Coronary artery (tissue), 2 donors: Measurements from ENCODE around the gene SH2B3.

Experiments used
- DNase-seq: peaks from one replicate; pipeline ENCODE4 v3.0.0-alpha.2; 2017; ENCODE audit warnings: low spot score
- H3K27ac ChIP-seq, 2 donors: fragments of 200-600 bp; sonication (generic); one replicate each; pipeline ENCODE4 v1.5.1; 2016 to 2019
- H3K4me3 ChIP-seq: fragments of 200-600 bp; sonication (generic); 2 replicates; pipeline ENCODE4 v1.5.1; 2016; ENCODE audit warnings: mild to moderate bottlenecking, moderate library complexity
- CTCF ChIP-seq: fragments of 200-600 bp; sonication (generic); IDR thresholded peaks from one replicate; pipeline ENCODE4 v1.5.1; 2019; ENCODE audit warnings: antibody characterized with exemption

SH2B3 gene

GRCh38 chr12:111362687-111363475, 42.8 kb upstream of the SH2B3 start:
- no peak for DNase-seq

GRCh38 chr12:111363578-111363977, 42.1 kb upstream of the SH2B3 start:
- DNase-seq = no peak
- Histone ChIP-seq H3K4me3 (no peak overlapping the region), H3K27ac (no peak overlapping the region)
- no peak for TF ChIP-seq CTCF

More at GRCh38 chr12:111362687-111363475, 42.8 kb upstream of the SH2B3 start:
- Histone ChIP-seq H3K27ac (no peak overlapping the region), H3K4me3 (no peak overlapping the region)
- TF ChIP-seq CTCF = no peak

- Histone ChIP-seq H3K27ac (no peak overlapping the region), H3K4me3 (no peak overlapping the region)
- no peak for DNase-seq
- no peak for TF ChIP-seq CTCF
Observed at GRCh38 chr12:111366075-111366474, 39.6 kb upstream of the SH2B3 start.

DNA sequence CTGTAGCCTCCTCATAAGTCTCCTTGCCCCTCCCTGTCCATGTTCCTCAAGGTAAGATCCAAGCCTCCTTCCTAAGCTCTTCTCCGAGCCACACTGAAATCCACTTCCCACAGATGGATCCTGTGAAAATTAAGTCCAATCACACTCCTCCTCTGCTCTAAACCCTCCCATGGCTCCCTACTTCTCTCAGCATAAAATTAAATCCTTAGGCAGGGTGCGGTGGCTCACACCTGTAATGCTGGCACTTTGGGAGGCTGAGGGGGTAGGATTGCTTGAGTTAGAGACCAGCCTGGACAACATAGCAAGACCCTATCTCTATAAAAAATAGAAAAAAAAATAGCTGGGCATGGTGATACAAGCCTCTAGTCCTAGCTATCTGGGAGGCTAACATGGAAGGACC, 39.1 kb upstream of the SH2B3 start:
- no peak overlapping the region for H3K27ac ChIP-seq
- H3K4me3 ChIP-seq = no peak overlapping the region
- no peak for DNase-seq
- no peak for TF ChIP-seq CTCF

DNA sequence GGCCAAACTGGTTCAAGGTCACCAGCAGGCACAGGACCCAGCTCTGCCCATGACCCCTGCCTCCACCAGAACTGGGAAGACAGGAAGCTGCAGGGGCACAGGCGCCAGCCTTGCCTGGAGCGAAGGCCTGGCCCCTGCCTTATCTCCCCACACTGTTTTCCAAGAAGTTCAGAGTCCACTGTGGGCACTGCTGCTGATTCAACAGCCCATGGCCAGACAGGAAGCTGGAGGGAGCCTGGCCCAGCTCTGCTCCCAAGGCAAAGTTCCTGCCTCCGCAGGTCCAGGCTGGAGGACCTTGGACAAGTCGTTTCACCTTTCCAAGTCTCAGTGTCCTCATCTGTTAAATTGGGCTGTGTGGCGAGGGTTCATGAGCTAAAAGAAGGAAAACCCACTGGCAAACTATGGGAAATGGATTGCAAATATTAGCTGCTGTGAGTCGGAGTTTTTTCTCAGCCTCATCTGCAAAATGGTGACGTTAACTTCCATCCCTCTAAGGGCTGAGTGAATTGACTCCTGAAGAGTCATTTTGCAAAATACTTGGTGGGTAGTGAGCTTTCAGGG, 38.0 kb upstream of the SH2B3 start:
- Histone ChIP-seq H3K4me3 (peak overlapping the region; percentile 100), H3K27ac (peak overlapping the region; percentile 44 to 76)
- no peak for DNase-seq
- TF ChIP-seq CTCF = no peak

GRCh38 chr12:111368291-111368787, 37.4 kb upstream of the SH2B3 start:
- DNase-seq = no peak
- no peak for TF ChIP-seq CTCF
- Histone ChIP-seq H3K27ac (peak overlapping the region; percentile 44 to 76), H3K4me3 (peak overlapping the region; percentile 100)
